CD4-positive, alpha-beta T cell treated with Interleukin-17A for 1 hour (primary cell): Measurements from ENCODE around the gene HYOU1.
"Not testable (repeated sequence)": the region's sequence is repeated elsewhere in the genome, so short reads cannot be mapped to it uniquely, and the experiment has no call there.

Experiments used
- DNase-seq: peaks from one replicate; pipeline ENCODE4 v3.0.0-alpha.2; 2020

The HYOU1 gene, protein sequence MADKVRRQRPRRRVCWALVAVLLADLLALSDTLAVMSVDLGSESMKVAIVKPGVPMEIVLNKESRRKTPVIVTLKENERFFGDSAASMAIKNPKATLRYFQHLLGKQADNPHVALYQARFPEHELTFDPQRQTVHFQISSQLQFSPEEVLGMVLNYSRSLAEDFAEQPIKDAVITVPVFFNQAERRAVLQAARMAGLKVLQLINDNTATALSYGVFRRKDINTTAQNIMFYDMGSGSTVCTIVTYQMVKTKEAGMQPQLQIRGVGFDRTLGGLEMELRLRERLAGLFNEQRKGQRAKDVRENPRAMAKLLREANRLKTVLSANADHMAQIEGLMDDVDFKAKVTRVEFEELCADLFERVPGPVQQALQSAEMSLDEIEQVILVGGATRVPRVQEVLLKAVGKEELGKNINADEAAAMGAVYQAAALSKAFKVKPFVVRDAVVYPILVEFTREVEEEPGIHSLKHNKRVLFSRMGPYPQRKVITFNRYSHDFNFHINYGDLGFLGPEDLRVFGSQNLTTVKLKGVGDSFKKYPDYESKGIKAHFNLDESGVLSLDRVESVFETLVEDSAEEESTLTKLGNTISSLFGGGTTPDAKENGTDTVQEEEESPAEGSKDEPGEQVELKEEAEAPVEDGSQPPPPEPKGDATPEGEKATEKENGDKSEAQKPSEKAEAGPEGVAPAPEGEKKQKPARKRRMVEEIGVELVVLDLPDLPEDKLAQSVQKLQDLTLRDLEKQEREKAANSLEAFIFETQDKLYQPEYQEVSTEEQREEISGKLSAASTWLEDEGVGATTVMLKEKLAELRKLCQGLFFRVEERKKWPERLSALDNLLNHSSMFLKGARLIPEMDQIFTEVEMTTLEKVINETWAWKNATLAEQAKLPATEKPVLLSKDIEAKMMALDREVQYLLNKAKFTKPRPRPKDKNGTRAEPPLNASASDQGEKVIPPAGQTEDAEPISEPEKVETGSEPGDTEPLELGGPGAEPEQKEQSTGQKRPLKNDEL

DNA sequence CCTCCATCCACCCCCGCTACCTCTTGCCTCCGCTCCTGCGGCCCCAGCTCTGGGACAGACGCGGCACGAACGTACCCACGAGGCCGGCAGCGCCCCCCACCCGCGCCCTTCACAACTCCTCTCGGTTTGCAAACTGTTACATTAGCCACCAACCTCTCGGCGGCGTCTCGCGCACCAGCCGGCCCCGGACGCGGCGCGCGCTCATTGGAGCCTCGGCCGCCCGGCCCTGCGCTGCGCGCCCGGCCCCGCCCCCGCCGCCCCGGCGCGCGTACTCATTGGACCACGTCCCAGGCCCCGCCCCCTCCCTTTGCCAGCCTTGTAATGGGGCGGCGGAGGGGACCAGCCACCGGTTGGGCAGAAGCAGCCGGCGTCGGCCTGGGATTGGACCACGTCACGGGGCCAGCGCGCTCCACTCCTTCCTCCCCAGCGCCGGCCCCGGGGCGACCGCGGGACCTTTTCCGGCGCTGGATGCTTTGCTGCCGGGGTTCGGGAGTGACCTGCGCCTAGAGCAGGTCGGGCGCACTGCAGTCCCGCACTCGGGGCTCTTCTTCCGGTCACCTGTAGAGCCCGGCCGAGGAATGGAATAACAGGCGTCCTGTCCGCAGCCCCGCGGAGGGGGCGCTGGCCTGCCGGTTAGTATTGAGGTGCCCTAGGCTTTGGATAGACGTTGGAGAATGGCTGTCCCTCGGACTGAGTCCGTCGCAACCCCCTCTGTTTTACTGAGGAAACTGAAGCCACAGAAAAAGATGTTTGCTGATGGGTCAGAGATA is at the start of gene HYOU1:
TSS of gene HYOU1 (minus strand) at position 206 of the 770 bp plus-strand sequence. CDS start 1,045 bp downstream, outside the sequence.
- DNase-seq: peak; percentile 97

DNA sequence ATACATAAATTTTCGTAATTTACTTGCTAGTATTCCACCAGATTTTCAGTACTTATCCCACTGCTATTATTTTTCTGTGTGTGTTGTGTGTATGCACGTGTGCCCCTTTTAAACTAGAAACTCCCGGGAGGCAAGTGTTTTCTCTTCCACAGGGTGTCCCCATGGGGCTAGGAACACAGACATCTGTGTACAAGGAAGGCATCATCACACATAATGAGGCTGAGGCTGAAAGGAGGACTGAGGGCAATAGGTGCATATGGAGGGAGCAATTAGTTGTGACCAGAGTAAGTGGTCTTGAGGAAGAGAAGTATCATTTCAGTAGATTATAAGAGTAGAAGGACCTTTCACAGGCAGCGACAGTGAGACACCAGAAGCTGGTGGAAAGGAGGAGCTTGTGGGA is 46.8 kb upstream of the HYOU1 start:
- DNase-seq: peak; percentile 23

DNA sequence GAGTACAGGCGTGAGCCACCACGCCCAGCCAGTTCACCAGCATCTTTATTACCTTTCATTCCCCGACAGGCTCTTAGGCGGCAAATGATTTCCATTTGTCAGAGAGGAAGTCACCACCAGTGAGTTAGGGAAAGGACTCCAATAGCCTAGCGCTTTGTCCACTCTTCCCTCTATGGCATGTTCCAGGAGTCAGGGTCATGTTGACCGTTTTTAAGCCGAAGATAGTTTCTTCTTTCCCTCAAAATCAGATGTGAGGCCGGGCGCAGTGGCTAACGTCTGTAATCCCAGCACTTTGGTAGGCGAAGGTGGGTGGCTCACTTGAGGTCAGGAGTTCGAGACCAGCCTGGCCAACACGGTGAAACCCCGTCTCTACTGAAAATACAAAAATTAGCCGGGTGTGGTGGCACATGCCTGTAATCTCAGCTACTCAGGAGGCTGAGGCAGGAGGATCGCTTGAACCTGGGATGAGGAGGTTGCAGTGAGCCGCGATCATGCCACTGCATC is 46.2 kb upstream of the HYOU1 start:
- not testable (repeated sequence) for DNase-seq

DNA sequence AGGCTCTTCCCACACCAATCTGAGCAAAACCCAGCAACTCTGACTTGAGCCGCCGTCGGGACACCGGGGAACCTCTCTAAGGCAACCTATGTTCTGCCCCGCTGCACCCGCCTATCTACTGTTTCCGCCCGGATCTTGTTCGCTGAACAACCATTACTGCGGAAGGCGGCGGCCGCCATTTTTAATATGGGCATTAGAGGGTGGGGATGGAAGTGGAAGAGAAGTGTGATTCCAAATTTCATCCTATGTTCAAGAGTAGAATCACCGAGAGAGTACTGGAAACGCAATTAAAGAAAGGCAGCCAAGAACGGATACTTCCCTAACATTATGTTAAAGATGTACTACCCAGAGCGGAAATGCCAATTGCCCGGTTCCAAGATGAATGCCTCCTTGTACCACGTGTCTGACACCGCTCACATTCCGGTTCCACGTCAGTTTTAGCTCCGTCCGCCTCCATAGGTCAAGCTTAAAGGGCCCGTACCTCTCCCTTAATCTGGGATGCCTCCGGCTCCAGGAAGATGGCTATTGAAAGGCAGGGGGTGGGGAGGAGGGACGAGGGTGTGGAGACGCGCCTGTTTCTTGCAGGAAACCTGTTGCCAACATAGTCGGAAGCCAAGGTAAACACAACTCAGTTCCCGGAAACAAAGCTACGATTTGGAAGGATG is 44.9 kb upstream of the HYOU1 start, which contains the start of gene DPAGT1:
TSS of gene DPAGT1 (minus strand) at position 95 of the 665 bp plus-strand sequence. CDS start 198 bp downstream, outside the sequence.
- DNase-seq: peak; percentile 90

DNA sequence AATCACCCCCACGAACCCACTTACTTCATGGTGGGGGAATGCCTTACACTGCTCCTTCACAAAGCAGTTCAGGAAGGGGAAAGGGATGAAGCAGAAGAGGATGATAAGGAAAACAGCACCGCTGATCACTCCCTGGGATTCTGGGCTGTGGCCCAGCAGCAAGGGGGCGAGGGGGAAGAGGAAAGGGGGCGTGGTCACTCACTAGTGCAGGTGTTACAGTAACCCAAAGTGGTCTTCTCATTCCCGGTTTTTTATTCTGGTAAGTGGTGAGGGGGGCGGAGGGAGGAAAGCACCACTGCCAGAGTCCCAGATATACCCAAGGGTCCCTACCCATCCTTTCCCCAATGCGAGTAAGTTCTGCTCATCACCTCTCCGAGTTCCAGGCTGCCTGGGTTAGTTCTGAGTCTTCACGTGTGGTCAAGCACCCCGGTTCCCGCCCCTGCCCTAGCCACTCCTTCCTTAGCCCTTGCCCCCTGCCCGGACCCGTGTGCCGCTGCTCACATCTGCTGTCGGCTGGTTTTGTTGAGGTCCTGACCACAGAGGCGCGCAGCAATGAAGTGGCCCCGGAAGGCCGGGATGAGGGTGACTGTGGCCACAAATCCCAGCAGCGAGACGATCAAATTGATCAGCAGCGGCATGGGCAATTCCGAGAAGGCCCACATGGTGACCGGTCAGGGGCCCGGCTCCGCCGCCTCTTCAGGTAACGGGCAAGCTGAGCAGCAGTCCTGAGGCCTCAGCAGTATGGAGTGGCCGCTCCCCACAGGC is 44.2 kb upstream of the HYOU1 start:
- DNase-seq: no peak

DNA sequence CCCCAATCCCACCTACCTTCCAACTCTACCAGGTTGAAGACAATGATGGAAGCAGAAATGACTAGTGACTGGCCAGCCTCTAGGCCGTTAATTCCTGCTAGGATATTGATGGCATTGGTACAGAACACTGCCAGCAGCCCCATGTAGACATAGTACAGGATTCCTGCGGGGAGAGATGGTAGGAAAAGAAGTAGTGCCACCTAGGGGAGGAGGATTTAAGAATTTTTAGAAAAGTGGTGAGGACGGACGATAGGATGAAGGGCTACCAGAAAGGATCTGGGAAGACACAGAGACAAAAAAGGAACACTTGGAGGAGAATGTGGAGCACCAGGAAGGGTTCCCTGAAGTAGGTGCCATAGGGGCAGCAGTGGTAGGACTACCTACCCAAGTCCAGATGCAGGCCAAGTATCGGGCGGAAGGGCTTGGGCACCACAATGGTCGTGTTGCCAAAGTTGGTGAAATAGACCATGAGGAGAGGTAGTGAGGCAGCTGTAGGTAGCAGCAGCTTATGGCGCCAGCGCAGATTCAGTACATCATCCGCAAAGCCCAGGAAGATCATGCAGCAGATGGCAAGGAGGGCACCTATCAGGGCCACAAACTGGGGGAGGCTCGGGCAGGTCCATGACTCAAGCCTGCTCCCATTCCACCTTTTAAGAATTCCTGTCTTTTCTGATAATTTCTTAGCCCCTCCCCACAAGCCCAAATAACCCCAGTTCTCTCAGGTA is 43.4 kb upstream of the HYOU1 start:
- peak; percentile 27 for DNase-seq

DNA sequence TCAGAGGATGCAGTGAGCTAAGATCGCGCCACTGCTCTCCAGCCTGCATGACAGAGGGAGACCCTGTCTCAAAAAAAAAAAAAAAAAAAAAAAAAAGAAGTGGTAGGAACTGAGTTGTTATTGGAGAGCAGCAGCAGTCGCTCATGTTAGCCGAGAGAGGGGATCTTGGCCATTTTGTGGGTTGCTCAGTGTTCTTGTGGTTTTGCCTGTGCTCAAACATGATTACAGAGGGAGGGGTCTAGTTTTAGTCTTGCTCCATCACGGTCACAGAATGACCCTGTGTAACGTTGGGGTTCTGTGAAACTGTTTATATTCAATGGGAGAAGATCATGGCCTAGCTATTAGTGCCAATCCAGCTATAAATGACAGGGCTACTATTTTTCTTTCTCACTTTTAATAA is 42.7 kb upstream of the HYOU1 start:
- no peak for DNase-seq

DNA sequence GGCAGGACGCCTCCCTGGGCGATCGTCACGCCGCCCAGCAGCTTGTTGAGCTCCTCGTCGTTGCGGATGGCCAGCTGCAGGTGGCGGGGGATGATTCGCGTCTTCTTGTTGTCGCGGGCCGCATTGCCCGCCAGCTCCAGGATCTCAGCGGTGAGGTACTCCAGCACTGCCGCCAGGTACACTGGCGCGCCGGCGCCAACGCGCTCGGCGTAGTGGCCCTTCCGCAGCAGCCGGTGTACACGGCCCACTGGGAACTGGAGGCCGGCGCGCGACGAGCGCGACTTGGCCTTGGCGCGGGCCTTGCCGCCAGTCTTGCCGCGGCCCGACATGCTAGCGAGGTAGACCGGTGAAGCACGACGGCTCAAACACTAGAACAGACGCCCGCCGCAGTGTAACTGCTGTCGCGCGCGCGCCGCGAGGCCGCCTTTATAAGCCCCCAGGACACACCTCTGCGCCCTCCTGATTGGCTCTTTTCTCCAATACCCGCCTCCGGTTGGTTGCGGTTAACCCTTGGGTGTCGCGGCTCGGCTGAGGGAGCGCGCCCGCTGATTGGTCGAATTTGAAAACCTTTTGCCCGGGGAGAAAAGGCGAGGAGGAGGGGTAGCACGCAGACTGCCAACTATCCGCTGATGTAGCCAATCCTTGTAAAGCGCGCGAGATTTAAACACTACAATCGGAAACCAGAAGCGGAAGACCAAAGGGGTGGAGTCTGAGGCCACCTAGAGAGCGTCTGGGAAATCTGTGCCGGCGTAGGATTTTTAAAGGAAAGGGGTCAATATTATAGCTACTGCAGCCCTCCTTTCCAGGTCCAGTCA is 38.3 kb upstream of the HYOU1 start:
- DNase-seq: peak; percentile 100

DNA sequence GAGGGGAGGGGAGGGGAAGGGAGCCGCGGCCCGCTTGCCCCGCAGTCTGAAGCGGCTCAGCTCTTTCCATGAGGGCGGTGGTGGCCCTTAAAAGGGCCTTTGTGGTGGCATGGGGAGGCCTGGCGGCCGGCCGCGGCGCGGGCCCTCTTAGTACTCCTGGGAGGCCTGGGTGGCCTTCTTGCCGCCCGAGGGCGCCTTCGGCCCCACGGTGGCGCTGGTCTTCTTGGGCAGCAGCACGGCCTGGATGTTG is 37.7 kb upstream of the HYOU1 start:
- DNase-seq: peak; percentile 72

DNA sequence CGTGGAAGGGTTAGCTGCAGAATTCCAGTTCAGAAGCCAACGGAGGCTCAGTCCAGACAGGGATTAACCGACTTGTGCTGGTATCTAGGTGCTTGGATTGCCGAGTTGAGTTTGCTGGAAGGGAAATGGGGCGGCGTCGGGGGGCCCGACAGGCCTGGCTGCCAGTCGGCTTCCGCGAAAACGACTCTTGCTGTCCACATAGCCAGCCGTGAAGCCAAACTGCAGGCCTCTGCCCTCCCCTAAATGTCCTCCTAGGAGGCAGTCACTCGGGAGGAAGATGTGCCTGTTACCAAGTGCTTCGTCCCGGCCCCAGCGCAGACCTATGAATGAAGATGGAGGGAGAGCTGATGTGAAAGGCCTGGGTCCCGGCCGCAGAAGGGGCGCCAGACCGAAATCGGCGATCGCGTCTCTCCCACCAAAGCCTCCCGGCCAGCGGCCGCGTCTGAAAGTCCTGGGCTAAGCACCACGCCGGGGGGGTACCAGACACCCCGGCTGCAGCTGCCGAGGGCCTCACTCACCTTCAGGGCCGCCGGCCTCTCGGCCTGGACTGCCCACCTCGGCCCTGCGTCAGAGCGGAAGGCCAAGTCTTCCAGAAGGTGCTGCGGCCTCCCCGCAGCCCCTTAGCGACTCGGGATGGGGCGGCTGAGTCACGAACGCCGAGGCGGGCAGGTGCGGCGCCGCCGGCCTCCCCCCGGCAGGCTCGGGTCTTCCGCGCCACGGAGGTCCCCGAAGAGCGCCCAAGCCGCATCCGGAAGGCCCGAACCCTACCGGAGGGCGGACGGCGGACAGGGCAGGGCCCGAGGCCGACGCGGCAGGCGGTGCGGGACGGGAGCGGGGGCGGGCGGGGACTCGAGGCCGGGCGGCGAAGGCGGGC is 37.2 kb upstream of the HYOU1 start:
- DNase-seq: peak; percentile 44

DNA sequence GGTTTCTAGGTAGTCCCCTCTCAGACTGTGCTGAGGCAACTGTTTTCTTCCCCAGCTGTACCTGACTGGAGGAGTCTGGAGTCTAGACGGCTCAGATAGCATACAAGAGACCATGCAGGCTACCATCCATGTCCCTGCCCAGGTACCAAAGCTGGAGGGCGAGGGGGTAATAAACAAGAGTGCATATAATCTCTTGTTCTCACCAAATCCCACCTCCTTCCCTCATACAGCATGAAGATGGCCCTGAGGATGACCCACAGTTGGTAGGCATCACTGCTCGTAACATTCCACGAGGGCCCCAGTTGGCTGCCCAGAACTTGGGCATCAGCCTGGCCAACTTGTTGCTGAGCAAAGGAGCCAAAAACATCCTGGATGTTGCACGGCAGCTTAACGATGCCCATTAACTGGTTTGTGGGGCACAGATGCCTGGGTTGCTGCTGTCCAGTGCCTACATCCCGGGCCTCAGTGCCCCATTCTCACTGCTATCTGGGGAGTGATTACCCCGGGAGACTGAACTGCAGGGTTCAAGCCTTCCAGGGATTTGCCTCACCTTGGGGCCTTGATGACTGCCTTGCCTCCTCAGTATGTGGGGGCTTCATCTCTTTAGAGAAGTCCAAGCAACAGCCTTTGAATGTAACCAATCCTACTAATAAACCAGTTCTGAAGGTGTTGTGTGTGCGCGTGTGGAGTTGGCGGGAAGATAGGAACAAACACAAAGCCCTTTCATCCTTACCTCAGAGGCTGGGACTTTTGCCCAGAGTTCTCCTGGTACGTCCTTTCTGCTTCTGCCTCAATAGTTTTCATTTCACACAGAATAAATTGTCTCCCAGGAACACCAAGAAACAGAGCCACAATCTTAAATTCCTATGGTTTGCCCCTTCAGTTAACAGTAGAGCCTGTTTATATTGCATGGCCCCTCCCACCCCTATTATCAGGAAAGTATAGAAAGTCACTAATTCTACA is 36.2 kb upstream of the HYOU1 start:
- no peak for DNase-seq

DNA sequence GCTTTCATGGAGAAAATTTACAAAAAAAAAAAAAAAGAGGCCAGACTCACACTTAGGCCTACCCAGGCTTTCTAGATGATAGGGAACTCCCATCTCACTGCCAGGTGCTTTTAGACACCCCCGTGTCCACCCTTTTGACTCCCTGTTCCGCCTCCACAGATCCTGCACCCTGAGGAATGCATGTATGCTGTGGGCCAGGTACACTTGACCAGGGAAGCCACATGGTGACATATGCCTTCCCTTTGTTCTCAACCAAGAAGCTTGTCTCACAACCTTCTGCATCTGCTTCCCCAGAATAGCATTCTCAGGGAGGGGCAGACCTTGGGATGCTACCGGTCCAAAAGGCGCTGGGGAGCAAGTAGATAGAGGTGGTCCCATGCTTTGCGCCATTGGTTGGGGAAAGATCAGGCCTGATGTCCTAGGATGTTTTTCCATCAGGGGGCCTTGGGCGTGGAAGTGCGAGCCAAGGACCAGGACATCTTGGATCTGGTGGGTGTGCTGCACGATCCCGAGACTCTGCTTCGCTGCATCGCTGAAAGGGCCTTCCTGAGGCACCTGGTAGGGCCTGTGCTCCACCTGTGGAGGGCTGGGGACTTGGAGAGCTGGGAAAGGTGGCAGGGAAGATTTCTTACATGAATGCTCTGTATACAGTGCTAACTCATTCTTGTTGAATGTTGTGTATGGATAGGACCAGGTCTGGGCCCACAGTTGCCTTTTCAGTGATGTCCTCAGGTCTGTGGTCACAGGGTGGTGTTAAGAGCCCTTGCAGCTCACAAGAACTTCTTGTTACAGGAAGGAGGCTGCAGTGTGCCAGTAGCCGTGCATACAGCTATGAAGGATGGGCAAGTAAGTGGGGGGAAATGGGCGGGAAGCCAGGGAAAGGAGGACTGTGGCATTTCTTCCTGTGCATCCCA is 35.2 kb upstream of the HYOU1 start:
- DNase-seq: no peak

DNA sequence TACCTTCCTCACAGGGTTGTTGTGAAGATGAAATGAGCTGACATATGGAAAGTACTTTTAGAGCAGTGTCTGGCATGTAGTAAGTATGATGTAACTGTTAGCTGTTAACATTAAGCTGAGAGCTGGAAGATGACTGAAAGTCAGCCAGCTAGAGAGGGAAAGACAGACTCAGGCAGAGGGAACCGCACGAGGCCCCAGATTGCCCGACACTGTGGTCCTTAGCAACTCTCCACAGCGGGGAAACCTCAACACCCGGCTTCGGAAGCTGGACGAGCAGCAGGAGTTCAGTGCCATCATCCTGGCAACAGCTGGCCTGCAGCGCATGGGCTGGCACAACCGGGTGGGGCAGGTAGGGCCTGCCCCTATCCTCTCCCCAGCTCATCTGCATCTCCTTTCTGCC is 34.2 kb upstream of the HYOU1 start:
- no peak for DNase-seq

DNA sequence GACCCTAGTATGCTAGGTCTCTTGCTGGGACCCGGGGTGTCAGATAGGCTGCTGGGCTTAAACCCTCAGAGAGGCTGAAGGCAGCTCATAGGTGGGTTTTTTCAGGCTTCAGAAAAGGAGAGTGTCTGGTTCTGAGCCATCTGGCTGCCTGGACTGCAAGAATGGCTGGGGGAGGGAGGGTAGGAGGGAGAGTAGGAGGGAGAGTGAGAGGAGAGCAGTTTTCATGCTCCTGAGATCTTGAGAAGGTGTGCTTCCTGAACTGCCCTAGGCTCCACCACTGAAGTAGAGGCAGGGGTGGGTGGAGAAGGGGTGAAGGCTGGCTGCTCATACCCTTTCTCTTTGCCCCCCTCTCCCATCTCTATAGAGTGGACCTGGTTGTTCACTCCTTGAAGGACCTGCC is 32.3 kb upstream of the HYOU1 start:
- no peak for DNase-seq

DNA sequence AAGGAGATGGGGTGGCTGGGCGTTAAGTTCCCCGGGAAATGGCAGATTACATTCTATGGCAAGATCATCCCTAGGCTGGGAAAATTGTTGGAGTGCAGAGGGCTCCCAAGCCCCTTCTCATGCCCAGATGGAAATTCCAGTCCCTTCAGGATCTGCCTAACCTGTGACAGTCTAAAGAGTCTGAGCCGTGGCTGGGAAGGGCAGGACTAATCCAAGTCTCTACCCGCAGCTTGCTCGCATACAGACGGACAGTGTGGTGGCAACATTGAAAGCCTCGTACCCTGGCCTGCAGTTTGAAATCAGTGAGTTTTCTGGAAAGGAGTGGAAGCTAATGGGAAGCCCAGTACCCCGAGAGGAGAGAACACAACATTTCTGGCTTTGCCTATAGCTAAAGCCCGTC is 31.4 kb upstream of the HYOU1 start:
- no peak for DNase-seq

DNA sequence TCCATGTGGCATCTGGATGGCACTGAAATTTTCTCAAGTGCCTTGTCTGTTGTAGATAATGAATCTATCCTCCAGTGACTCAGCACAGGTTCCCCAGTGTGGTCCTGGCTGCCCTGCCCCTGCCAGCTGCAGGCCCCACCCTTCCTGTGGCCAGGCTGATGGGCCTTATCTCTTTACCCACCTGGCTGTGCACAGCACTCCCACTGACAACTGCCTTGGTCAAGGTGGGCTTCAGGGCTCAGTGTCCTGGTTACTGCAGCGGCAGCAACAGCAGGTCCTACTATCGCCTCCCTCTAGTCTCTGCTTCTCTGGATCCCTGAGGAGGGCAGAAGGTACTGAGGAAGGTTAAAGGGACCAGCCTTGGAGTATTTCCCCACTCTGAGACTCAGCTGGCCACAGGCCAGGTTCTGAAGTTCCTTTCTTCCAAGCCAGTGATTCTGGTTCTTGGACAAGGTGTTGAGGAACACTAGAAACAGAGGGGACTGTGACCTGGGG is 30.8 kb upstream of the HYOU1 start:
- no peak for DNase-seq
